Measurements from ENCODE around the gene MRPL10.
A peak's percentile ranks its signal among the peaks of the same experiment; 100 is the strongest.

MRPL10 gene

DNA sequence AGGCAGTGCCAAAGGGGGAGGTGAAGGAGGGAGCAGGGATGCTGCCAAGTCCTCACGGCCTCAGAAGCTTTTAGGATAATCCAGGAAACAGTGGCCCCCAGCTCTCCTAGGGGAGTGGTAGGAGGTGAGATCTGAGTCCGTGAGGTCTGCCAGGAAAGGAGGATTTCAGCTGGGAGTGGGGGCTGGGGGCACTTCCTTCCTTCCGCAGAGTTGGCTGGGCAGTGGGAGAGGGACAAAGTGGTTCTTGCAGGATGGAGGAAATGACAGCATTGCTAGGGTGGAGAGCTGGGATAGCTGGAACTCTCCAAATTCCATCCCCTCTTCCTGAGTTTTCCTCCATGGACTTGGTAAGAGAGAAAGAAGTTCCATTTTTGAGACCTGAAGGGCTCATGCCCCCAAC is 24.4 kb upstream of the MRPL10 start:
- Histone ChIP-seq H3K79me2 (ENCODE audit: low read length) (no peaks in the 10 kb centered on the region), H3K9ac (ENCODE audit: low read length) (no peak overlapping the region), H3K9me2 (replicated peaks; ENCODE audit: insufficient read depth, low read length) (no peaks in the 10 kb centered on the region), H3K27me3 (replicated peaks; ENCODE audit: insufficient read depth, low read length) (peaks cover 94% of the 10 kb centered on the region), H3K4me3 (ENCODE audit: low read length) (no peak overlapping the region), H3F3A (ENCODE audit: insufficient read depth, low read length) (no peaks in the 10 kb centered on the region), H3K4me1 (ENCODE audit: low read length) (no peaks in the 10 kb centered on the region), H3K4me2 (ENCODE audit: low read depth, low read length) (no peak overlapping the region), H2AFZ (ENCODE audit: low read length) (no peak overlapping the region), H4K20me1 (ENCODE audit: insufficient read depth, low read length) (no peaks in the 10 kb centered on the region), H3K36me3 (replicated peaks; ENCODE audit: insufficient read depth, low read length) (no peaks in the 10 kb centered on the region), H3K9me3 (replicated peaks; ENCODE audit: insufficient read depth, low read length) (no peaks in the 10 kb centered on the region), H3K27ac (ENCODE audit: low read length) (no peak overlapping the region)
- DNase-seq: no peak
- no peak for TF ChIP-seq CTCF (IDR thresholded peaks at IDR 0.05; ENCODE audit: low read length)

DNA sequence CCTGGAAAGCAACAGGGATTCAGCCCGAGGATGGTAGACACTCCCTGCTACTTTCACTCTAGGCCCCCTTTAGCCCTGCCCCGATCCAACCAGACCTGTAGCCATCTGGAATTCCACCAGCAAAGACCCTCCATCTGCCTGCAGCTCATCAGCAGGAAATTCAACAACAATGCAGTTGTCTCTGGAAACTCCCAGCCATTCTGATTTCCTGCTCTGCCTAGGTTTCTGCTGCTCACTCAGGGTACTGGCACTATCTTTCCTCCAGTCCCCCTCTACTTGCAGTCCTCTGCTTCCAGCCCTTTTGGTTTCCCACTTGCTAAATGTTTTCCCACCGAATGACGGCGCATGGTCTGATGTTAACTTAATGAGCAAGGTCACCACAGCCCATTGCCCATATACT is 22.3 kb upstream of the MRPL10 start:
- Histone ChIP-seq H3K27me3 (replicated peaks; ENCODE audit: insufficient read depth, low read length) (peaks cover 96% of the 10 kb centered on the region), H3K79me2 (ENCODE audit: low read length) (no peaks in the 10 kb centered on the region), H2AFZ (ENCODE audit: low read length) (no peak overlapping the region), H3K4me3 (ENCODE audit: low read length) (no peak overlapping the region), H3K4me2 (ENCODE audit: low read depth, low read length) (no peak overlapping the region), H3K36me3 (replicated peaks; ENCODE audit: insufficient read depth, low read length) (no peaks in the 10 kb centered on the region), H3K27ac (ENCODE audit: low read length) (no peak overlapping the region), H3K9me2 (replicated peaks; ENCODE audit: insufficient read depth, low read length) (no peaks in the 10 kb centered on the region), H3K9ac (ENCODE audit: low read length) (no peak overlapping the region), H3K9me3 (replicated peaks; ENCODE audit: insufficient read depth, low read length) (no peaks in the 10 kb centered on the region), H3F3A (ENCODE audit: insufficient read depth, low read length) (no peaks in the 10 kb centered on the region), H3K4me1 (ENCODE audit: low read length) (no peaks in the 10 kb centered on the region), H4K20me1 (ENCODE audit: insufficient read depth, low read length) (no peaks in the 10 kb centered on the region)
- DNase-seq: no peak
- TF ChIP-seq EZH2phosphoT487 (IDR thresholded peaks at IDR 0.05; ENCODE audit: low read length) (no peak), EZH2 (optimal IDR thresholded peaks at IDR 0.05; ENCODE audit: low read depth, low read length) (no peak), CTCF (IDR thresholded peaks at IDR 0.05; ENCODE audit: low read length) (no peak)

- Histone ChIP-seq H3K9ac (ENCODE audit: low read length) (no peak overlapping the region), H3F3A (ENCODE audit: insufficient read depth, low read length) (no peaks in the 10 kb centered on the region), H3K27ac (ENCODE audit: low read length) (no peak overlapping the region), H3K27me3 (replicated peaks; ENCODE audit: insufficient read depth, low read length) (peaks cover 96% of the 10 kb centered on the region), H3K9me3 (replicated peaks; ENCODE audit: insufficient read depth, low read length) (no peaks in the 10 kb centered on the region), H3K9me2 (replicated peaks; ENCODE audit: insufficient read depth, low read length) (no peaks in the 10 kb centered on the region), H3K4me3 (ENCODE audit: low read length) (no peak overlapping the region), H3K36me3 (replicated peaks; ENCODE audit: insufficient read depth, low read length) (no peaks in the 10 kb centered on the region), H3K4me1 (ENCODE audit: low read length) (0 out of 2 replicates have a peak, but pooled peaks cover under 1% of the 10 kb centered on the region), H3K79me2 (ENCODE audit: low read length) (no peaks in the 10 kb centered on the region), H2AFZ (ENCODE audit: low read length) (no peak overlapping the region), H3K4me2 (ENCODE audit: low read depth, low read length) (no peak overlapping the region), H4K20me1 (ENCODE audit: insufficient read depth, low read length) (no peaks in the 10 kb centered on the region)
- DNase-seq: no peak
- TF ChIP-seq EZH2 (optimal IDR thresholded peaks at IDR 0.05; ENCODE audit: low read depth, low read length) (no peak), EZH2phosphoT487 (IDR thresholded peaks at IDR 0.05; ENCODE audit: low read length) (0 out of 2 replicates have a peak, but pooled peaks have one; percentile 3), CTCF (IDR thresholded peaks at IDR 0.05; ENCODE audit: low read length) (no peak)
Observed at GRCh38 chr17:47852113-47852949, 21.0 kb upstream of the MRPL10 start.

Measured in MM.1S (cell line).